Panc1 (cell line): ENCODE measurements around the gene PHRF1. TPM values are rescaled to one million over a fixed set of nuclear protein-coding genes. Genes with fewer than 3 reads are reported as not detected.

Experiments used
- ATAC-seq: fragments of 200-7000 bp; cut with Tn5 transposase; 2 replicates; pipeline ENCODE4 v1.9.1; 2020; ENCODE audit warnings: mild to moderate bottlenecking, moderate library complexity
- BruUV-seq: library from RNA; stranded (reverse); fragments of 400-500 nt; replicated peaks from 2 replicates; lab custom pipeline; 2021; lab: Mats Ljungman, UMichigan
- CTCF ChIA-PET: fragments of 300-600 bp; sonication (Branson Sonifier 250); formaldehyde crosslinking; loops from one replicate; lab custom pipeline; 2022; ENCODE audit warnings: antibody characterized with exemption; lab: Charles Lee
- POLR2A ChIA-PET: fragments of 300-600 bp; sonication (Branson Sonifier 250); formaldehyde crosslinking; loops from one replicate; lab custom pipeline; 2022; ENCODE audit warnings: antibody characterized with exemption; lab: Charles Lee
- DNase-seq: peaks from one replicate; pipeline ENCODE4 v3.0.0-alpha.2; 2010; ENCODE audit warnings: low read depth, low spot score
- H3K27ac ChIP-seq: 2 replicates; pipeline ENCODE4 v1.5.1; 2011; ENCODE audit warnings: mild to moderate bottlenecking, low read length, inconsistent platforms
- H3K27me3 ChIP-seq: fragments of 200-500 bp; sonication (Bioruptor generic); 2 replicates; pipeline ENCODE4 v1.6.0; 2014; ENCODE audit warnings: low read length, inconsistent platforms; ENCODE audit not compliant: control insufficient read depth, insufficient read depth
- H3K36me3 ChIP-seq: fragments of 200-500 bp; sonication (Bioruptor generic); 2 replicates; pipeline ENCODE4 v1.5.1; 2014; ENCODE audit warnings: inconsistent platforms, mild to moderate bottlenecking, low read length, moderate library complexity; ENCODE audit not compliant: control insufficient read depth, insufficient read depth
- H3K4me1 ChIP-seq: 2 replicates; pipeline ENCODE4 v1.5.1; 2011; ENCODE audit warnings: inconsistent platforms, mild to moderate bottlenecking, low read length, moderate library complexity; ENCODE audit not compliant: control insufficient read depth, insufficient read depth
- H3K4me3 ChIP-seq, 2 experiments: 2 replicates each; pipeline ENCODE4 v1.5.1; 2011 to 2012; ENCODE audit warnings: low read depth in 2 of 2, low read length in 2 of 2, mild to moderate bottlenecking in 2 of 2, inconsistent platforms in 1 of 2, moderate library complexity in 1 of 2
- H3K9me3 ChIP-seq: fragments of 200-500 bp; sonication (Bioruptor generic); 2 replicates; pipeline ENCODE4 v1.5.1; 2014; ENCODE audit warnings: low read depth, mild to moderate bottlenecking, inconsistent platforms, low read length, moderate library complexity; ENCODE audit not compliant: control insufficient read depth, insufficient read depth
- CTCF ChIP-seq: fragments of 450-650 bp; IDR thresholded peaks from 2 replicates; pipeline ENCODE4 v1.5.1; 2017; ENCODE audit warnings: mild to moderate bottlenecking
- POLR2AphosphoS5 ChIP-seq: IDR thresholded peaks from 2 replicates; pipeline ENCODE4 v1.6.1; 2012; ENCODE audit warnings: mild to moderate bottlenecking, low read depth, low read length, moderate library complexity
- REST ChIP-seq, 2 experiments: IDR thresholded peaks; 2 replicates each; pipeline ENCODE4 v1.6.1; 2011 to 2012; ENCODE audit warnings: low read depth in 2 of 2, control low read depth in 1 of 2, low read length in 1 of 2, mild to moderate bottlenecking in 1 of 2, moderate library complexity in 1 of 2; ENCODE audit not compliant: insufficient read depth in 1 of 2
- SIN3A ChIP-seq: IDR thresholded peaks from 2 replicates; pipeline ENCODE4 v1.6.1; 2012; ENCODE audit warnings: low read depth, mild to moderate bottlenecking, low read length, moderate library complexity, borderline replicate concordance; ENCODE audit not compliant: insufficient read depth
- TCF7L2 ChIP-seq: IDR thresholded peaks from 2 replicates; pipeline ENCODE4 v1.6.1; 2011; ENCODE audit warnings: mild to moderate bottlenecking, low read depth, low read length, inconsistent platforms
- in situ Hi-C: cut with HindIII; loops from 2 replicates; pipeline ENCODE4 v1.10.0; 2016; ENCODE audit warnings: low sequenced_read_pairs, low pct_unique_long_range_greater_than_20kb
- intact Hi-C: fragments of 100-400 bp; cut with micrococcal nuclease; formaldehyde crosslinking; loops from one replicate; pipeline ENCODE4 v1.10.0; 2022; ENCODE audit not compliant: unreplicated experiment
- total RNA-seq: library from RNA; stranded (reverse); gene quantifications from one replicate; pipeline ENCODE4 v1.2.1, GENCODE V29; 2021; ENCODE audit not compliant: unreplicated experiment

The PHRF1 gene
- total RNA-seq, 1 experiment from 2014 or later = 90.6 TPM

DNA sequence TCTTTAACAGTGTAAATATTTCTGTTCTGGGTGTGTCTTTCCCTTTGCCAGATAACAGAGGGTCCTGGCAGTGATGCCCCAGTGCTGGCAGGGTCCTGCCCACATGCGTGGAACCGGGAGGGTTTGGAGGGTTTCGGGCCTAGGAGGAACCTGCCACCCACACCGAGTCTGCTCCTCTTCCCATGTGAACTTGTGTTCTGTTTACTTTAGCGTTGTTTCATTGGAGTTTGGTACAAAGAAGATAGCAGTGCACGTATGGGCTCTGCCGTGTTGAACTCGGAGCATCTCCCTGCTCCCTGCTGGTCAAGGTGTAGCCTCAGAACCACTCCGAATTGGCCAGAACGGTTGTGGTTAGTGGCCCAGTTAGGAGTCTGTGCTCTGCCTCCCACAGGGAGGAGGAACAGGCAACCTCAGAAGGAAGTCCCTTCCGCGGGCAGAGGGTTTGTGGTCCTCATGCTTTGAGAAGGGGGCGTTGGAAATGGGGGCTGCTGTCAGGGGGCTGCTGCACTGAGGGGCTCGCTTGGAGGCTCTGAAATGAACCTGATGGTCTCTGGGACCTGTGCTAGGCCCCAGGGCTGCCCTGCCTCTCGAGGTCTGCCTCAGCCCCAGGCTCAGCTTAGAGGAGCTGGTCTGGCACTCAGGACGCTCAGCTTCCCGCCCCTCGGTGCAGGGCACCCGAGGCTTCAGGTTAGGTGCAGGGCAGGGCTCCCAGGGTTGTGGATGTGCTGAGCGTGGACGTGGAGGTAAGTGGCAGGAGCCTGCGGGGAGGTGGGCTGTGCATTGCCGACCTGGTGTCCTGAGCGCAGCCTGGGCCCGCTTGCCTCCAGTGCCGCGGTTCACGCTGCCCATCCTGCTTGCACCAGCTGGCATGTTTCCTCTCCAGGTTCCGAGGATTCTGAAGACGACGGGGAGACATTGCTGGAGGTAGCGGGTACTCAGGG lies 10.4 kb downstream of the PHRF1 start:
- POLR2A ChIA-PET = no interaction called here
- CTCF ChIA-PET = no interaction called here
- Histone ChIP-seq H3K27me3 (no peaks in the 10 kb centered on the region), H3K9me3 (no peaks in the 10 kb centered on the region), H3K4me3 (no peak overlapping the region), H3K36me3 (peaks cover 12% of the 10 kb centered on the region; the same call in 1 of the 2 replicates), H3K27ac (no peak overlapping the region), H3K4me1 (no peaks in the 10 kb centered on the region)
- no TSS peak for BruUV-seq
- intact Hi-C loops = no loop called here
- in situ Hi-C loops = no loop called here
- DNase-seq (no peak), ATAC-seq (0 out of 2 replicates have a peak, but pooled peaks have one; percentile 25)
- TF ChIP-seq REST (IDR thresholded peaks at IDR 0.05; ENCODE audit: insufficient read depth in 1 of 2, low read depth in 2 of 2, low read length in 1 of 2) = no peak
- no peak for TF ChIP-seq CTCF
- no peak; the same call in 1 of the 2 replicates for TF ChIP-seq POLR2AphosphoS5
- TF ChIP-seq SIN3A = no peak
- TF ChIP-seq TCF7L2 = no peak

GRCh38 chr11:587546-587945 lies 11.3 kb downstream of the PHRF1 start:
- ATAC-seq = no peak
- in situ Hi-C loops (no loop called here), intact Hi-C loops (no loop called here)
- BruUV-seq = no TSS peak
- Histone ChIP-seq H3K27me3 (no peaks in the 10 kb centered on the region), H3K27ac (no peak overlapping the region), H3K36me3 (peaks cover 12% of the 10 kb centered on the region; the same call in 1 of the 2 replicates), H3K4me1 (no peaks in the 10 kb centered on the region), H3K4me3 (no peak overlapping the region), H3K9me3 (no peaks in the 10 kb centered on the region)
- CTCF ChIA-PET = no interaction called here
- TF ChIP-seq CTCF = no peak
- no peak for TF ChIP-seq TCF7L2
- no peak for TF ChIP-seq POLR2AphosphoS5
- no peak for TF ChIP-seq SIN3A
- TF ChIP-seq REST (IDR thresholded peaks at IDR 0.05; ENCODE audit: insufficient read depth in 1 of 2, low read depth in 2 of 2, low read length in 1 of 2) = no peak
- DNase-seq = no peak
- POLR2A ChIA-PET = no interaction called here
